GM18511 (cell line): ENCODE data around the gene HMGB3.
"Not testable (repeated sequence)": the region's sequence is repeated elsewhere in the genome, so short reads cannot be mapped to it uniquely, and the experiment has no call there.

Experiments
- ATAC-seq: cut with Tn5 transposase; IDR thresholded peaks from one replicate; pipeline ENCODE4 v1.9.1; 2021; ENCODE audit warnings: mild to moderate bottlenecking, moderate library complexity; ENCODE audit not compliant: unreplicated experiment

HMGB3 gene

DNA sequence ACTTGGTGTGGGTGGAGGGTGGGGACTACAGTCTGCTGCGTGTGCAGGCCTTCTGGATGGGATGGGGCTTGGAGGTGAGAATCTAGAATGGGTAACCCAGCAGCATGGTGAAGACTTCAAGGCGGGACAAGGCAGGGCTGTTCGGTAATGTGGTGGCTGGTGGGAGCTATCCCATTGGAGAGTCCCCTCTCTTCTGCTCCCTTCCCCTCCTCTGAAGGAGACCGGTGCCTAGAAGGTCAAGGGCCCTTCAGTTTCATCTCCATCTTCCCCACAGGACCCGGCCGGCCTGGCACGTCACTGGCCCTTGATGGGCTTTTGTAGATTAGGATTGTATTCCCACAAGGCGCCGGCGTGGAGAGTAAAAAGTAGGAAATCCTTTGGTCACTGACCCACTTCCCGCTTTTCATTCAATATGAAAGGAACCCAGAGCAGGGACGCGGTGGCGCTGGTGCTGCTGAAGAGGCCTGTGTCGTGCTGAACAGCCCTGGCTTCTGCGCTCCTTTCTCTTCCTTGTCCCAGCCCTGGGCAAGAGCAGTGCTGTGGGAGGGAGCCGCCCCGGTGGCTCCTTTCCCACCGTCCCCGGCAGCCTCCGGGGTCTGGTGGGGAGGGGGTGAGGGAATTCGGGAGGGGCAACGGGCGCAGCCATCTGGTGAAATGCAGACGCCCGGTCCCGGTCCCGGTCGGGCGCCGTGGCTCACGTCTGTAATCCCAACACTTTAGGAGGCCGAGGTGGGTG, 7.3 kb upstream of the HMGB3 start:
- ATAC-seq: no peak

DNA sequence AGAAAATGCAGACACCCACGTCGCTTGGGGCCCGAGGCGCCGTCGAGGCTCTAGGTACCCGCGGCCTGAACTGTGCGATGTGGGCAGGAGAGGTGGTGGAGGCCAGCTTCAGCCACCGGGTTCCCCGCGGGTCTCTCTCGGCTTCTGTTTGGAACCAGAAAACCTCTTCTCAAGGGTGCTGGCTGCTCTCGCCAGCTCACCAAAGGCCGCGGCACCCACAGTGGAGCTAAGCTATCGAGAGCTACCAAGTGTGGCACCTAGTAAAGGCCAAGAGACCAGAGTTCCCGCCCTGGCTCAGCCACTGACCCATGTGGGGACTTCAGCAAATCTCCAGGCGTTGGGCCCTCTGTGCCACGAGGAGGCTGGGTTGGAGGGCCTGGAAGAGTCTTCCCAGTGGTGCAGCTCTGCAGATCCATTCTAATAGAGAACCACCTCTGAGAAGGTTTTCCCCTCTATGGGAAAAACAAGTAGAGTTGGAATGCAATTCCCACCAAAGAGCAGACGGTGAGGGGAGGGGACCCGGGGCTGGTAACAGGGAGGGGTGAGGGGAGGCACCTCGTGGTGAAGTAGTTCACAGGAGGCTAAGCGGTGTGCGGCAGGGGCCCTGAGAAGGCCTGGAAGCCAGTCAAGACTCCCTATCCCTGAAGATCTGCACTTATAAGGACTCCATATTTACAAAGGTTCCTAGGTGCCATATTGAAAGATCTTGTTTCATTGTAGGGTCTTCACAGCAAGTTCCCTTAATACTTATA, 5.5 kb upstream of the HMGB3 start:
- no peak for ATAC-seq

DNA sequence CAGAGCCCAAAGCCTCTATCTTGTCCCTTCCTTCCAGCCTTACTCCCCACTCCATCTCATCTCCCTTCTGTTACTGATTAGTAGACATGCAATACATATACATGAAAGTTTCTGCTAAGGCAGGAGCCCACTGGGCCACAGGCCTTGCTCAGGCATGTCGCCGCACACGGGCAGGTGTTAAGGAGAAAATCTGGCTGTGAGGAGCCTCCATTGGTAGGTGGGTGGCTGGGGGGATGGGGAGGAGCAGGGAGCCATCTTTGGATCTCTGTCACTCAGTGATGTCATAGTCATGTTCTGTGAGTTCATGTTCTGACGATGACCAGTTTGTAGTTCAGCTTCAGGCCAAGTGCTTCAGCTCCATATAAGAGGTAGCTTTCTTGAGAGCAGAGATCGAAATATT, 2.9 kb upstream of the HMGB3 start:
- no peak for ATAC-seq

DNA sequence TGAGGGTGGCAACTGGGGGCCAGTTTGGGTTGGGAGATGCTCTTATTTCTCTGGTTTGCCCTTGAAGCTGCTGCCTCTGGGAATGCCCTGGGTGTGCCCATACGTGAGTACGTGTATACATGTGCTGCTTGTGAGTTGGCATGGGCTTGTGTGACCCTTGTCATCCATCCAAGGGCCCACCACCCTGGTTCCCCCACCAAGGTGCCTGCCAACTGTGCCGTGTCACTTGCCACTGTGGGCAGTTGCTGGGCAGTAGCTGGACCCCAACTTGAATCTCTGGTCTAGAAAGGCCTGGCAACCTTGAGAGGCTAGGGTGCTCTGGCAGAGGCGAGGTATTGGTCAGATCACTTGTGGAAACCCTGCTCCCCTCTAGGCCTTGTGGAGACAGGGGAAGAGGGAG, 2.4 kb upstream of the HMGB3 start:
- ATAC-seq: no peak

DNA sequence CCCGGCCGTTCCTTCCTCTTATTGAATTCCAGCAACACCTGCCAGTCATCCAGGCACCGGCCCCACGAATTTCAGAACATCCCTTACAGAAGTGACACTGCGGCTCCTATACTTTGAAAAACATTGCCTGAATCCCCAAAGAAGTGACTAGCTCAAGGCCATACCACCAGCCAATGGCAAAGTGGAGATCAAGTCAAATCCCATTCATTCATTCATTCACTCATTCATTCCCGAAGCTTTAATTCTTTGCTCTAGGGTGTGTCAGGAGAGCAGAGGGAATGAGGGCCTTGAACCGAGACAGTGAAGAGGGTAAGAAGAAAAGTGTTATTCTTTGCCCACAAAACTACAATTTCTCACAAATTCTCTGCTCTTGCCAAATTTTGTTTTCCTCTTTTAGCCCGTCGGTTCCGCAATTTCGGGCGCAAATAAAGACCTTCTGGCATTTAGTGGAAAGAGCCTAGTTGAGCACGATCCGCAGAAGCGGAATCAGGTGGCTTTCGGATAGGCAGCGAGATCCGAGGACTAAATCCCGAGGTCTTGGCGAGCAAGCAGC, 824 bp upstream of the HMGB3 start:
- no peak for ATAC-seq

DNA sequence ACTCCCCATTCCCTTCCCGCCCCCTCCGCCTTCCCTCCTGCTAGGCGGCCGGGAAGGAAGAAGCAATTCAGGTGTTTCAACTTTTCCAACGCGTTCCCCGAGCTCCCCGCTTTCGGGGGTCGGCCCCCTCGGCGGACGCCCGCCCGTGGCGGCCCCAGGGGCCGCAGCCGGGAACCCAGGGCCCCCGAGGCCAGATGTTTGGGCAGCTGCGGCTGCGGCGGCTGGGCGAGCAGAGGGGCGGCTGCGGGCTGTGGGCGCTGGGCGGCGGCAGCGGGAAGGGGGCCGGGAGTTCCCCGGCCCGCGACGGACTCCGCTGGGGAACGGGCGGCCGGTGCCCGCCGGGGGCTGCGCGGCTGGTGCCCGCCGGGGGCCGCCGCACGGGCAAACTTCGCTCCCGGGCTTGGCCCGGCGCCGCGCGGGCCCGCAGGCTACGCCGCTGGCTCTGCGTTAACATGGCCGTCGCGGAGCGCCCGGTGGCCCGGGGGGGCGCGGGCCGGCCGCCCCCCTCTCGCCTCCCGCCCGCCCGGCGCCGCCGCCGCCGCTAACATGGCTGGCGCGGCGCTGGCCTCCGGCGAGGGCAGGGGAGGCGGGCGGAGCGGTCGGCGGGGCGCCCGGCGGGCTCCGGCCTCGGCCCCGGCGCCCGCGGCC, 510 bp downstream of the HMGB3 start:
- peak; percentile 27 for ATAC-seq

DNA sequence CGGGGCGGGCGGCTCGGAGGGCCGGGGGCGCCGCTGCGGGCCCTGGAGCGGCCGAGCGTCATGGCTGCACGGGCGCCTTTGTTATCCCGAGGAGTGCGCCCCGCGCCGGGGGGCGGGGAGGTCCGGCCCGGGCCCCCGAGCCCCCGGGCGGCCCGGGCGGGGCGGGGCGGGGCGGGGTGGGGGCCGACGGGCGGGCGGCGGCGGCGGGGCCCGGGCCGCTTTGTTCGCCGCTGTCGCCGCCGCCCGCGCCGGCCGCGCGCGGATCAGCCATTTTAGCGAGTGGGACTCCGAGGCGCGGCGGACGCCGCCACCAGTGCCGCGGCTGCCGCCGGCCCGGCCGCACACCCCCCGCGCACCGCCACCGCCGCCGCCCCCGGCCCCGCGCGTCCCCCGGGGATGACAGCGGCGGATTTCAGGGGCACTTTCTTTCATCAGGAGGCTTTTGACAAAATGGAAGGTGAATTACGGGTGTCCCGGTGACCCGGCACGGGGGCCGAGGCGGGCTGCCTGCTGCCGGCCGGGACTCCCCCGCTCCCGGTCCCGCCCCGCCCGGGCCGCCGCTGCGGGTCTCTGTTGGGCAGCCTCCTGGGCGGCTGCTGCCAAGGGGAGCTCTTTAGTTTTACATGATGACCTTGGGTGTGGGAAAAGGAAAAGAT, 1.2 kb downstream of the HMGB3 start:
- ATAC-seq: peak; percentile 9

DNA sequence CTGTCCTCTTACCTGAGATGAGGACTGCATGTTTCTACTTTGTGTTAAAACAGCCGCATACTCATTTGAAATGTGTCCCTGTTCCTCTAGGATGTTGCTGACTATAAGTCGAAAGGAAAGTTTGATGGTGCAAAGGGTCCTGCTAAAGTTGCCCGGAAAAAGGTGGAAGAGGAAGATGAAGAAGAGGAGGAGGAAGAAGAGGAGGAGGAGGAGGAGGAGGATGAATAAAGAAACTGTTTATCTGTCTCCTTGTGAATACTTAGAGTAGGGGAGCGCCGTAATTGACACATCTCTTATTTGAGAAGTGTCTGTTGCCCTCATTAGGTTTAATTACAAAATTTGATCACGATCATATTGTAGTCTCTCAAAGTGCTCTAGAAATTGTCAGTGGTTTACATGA, 4.6 kb downstream of the HMGB3 start:
- ATAC-seq: not testable (repeated sequence)

DNA sequence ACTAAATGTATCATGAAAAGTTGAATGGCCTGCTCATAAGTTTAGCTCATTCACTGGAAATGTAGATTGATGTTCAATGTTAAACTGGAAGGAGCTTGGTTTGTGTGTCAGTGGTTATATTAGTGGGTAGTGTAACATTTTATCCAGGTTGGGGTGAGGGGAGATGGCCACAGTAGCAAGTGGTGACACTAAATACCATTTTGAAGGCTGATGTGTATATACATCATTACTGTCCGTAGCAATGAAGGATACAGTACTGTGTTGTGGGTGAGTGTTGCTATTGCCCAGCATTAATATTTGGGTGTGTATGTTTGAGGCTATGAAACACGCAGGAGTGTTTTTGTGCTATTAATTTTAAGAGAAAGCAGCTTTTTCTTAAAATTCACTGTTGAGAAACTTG, 6.3 kb downstream of the HMGB3 start:
- ATAC-seq: no peak

DNA sequence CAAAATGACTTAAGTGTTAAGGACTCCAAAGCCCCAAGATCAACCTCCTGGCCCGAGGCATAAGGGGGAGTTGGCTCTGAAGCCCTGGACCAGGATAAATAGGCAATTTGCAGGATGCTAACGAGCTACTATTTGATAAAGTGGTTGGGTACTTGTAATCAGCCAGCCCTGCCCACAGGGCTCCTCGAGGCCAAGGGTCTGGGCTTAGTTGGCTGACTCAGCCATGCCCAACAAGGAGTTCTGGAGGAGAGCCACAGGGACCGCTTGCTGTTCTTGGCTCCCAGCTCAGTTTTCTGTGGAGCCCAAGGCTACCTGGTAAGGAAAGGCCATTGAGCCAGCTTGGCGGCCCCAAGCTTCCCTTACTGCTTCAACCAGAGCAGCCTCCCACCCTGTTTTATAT, 7.8 kb downstream of the HMGB3 start:
- no peak for ATAC-seq

DNA sequence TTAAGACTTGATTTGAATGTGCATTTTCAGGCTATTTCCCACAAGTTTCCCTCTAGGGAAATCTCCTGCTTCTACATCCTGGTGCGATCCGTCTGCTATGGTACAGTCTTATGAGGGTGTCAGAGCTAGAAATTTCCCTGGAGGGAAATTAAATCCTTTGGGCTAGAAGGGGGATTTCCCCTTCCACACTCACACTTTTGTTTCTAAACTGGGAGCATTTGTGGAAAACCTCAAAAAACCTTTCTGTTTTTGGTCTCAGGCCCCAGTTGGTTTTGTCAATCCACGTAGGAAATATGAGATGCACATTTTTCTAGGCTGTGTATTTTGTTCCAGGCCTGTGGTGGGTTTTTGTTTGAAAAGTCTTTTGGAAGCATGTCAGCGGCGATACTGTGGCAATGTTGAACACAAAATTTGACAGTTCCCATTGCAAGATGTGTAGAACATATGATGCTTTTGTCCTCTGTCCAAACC, 17.8 kb downstream of the HMGB3 start:
- no peak for ATAC-seq

DNA sequence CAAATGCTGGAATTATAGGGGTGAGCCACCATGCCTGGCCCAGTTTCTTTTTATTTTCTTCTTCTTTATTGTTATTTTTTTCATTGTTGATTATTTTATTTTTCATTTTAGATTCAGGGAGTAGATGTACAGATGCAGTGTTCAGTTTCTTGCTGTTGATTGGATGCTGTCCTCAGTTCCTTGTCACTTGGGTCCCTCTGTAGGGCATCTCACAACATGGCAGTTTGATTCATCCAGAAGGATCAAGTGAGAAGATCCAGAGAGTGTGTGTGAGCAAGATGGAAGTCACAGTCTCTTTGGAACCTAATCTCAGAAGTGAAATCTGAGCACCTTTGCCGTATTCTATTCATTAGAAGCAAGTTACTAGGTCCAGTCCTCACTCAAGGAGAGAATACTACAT, 20.9 kb downstream of the HMGB3 start:
- ATAC-seq: no peak

DNA sequence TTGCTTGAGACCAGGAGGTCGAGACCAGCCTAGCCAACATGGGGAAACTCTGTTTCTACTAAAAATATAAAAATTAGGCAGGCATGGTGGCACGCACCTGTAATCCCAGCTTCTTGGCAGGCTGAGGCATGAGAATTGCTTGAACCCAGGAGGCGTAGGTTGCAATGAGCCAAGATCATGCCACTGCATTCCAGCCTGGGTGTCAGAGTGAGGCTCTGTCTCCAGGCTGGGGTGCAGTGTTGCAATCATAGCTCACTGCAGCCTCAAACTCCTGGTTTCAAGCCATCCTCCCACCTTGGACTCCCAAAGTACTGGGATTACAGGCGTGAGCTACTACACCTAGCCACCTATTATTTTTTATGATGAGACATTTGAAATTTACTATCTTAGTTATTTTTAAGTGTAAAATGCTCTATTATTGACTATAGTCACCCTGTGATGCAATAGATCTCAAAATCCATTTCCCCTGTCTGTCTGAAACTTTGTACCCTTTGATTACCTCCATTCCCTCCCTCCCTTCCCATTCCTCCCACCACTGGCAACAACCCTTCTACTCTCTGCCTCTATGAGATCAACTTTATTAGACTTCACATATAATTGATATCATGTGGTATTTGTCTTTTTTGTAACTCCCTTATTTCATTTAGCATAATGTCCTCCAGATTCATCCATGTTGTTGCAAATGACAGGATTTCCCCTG, 23.4 kb downstream of the HMGB3 start:
- no peak for ATAC-seq

DNA sequence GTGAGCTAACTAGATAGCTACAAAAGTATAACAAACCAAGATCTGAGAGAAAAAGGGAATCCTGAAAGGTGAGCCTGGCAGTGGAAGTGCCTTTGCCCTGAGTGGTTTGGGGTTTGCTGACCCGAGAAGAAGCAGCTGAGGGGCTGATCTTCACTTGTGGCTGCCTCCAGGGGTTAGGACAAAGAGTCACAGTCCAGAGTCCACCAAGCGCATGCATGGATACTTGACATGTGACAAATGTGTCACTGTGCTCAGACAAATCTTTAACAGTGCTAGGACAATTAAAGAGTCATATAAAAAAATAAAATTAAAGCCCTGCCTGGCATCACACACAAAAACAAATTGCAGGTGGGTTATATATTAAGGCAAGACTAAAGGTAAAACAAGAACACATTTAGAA, 26.4 kb downstream of the HMGB3 start:
- no peak for ATAC-seq

DNA sequence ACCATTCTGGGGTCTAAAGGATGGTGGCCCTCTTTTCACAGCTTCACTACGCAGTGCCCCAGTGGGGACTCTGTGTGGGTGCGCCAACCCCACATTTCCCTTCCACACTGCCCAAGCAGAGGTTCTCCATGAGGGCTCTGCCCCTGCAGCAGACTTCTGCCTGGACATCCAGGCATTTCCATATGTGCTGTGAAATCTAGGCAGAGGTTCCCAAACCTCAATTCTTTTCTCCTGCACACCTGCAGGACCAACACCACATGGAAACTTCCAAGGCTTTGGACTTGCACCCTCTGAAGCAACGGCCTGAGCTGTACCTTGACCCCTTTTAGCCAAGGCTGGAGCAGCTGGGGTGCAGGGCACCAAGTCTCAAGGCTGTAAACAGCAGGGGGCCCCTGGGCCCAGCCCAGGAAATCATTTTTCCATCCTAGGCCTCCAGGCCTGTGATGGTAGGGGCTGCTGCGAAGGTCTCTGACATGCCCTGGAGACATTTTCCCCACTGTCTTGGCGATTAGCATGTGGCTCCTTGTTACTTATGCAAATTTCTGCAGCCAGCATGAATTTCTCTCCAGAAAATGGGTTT, 30.1 kb downstream of the HMGB3 start:
- no peak for ATAC-seq

DNA sequence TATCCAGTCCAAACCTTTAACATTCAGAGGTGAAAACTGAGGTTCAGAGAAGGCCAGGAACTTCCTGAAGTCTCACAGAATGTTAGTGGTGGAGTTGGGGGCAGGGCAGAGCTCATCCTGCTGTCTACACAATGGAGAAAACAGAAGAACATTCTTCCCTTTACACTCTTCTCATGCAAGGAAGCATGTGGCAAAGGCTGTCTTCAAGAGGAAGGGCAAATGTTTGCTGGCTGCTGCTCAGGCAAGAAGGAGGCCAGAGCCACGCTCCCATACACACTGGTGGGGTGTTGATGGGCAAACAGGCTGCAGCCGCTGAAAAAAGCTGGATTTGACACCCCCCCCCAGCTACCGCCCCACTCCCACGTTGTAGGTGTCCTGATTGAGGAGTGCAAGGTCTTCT, 32.5 kb downstream of the HMGB3 start:
- no peak for ATAC-seq

DNA sequence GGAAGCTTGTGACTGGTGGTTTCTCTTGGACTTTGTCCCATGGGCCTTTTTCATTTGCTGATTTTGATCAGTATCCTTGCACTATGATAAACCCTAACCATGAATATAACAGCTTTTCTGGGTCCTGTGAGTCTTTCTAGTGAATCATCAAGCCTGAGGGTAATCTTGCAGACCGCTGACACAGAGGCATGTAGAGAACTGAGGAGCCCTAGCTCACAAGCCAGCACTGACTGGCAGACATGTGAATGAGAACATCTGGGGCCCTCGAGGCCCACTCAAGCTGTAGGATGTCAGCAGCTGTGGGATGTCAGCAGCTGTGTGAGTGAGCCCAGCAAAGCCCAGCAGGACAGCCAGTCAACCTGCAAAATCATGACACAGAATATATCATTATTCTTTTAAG, 36.7 kb downstream of the HMGB3 start:
- ATAC-seq: no peak

DNA sequence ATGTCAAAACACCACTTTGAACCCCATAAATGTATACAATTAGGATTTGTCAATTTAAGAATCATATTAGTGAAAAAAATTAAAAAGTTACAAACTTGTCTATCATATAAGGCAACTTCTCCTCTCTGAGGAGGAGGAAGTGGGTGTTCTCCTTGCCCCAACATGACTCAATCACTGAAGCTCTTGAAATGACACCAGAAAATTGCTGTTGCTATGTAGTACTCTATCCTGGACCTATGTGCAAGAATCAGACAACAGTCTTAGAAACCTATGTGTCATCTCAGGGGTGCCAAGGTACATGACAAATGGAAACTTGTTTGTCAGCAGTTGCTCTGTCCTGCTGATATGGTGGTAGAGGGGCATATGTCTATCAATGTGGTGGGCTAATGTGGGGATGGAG, 47.7 kb downstream of the HMGB3 start:
- no peak for ATAC-seq

DNA sequence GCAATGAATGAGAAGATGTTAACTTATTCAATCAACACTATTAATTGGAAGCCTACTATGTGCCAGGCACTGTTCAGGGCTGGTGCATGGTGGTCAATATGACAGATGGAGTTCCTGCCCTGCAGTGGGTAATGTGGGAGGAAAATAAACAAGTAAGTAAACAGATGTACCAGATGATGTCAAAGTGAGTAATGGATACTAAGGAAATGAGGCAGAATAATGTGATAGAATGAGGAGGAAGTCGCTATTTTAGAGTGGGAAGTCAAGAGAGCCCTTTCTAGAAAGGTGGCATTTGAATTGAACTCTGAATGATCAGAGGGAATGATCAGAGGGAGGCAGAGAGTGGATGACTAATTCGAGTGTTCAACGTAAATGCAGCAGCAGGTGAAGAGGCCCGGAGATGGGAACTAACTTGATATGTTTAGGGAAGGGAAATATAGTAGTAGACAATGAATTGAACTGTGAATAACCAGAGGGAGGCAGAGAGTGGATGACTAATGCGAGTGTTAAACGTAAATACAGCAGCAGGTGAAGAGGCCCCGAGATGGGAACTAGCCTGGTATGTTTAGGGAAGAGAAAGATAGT, 48.3 kb downstream of the HMGB3 start:
- ATAC-seq: no peak

DNA sequence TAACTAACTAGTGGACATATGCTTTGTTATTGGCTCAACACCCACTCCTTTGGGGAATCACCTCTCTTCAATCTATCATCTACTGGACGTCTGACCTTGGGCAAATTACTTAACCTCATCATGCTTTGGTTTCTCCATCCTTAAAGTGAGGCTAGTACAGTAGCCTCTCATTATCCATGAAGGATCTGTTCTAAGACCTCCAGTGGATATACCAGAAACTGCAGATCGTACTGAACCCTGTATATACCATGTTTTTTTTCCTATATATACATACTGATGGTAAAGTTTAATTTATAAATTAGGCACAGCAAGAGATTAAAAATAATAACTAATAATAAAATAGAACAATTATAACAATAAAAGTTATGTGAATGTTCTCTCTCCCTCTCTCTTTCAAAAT, 56.2 kb downstream of the HMGB3 start:
- no peak for ATAC-seq
